IPS-NIHi11 (cell line): ENCODE results near the gene CCDC188.

Experiments
- DNase-seq: peaks from one replicate; pipeline ENCODE4 v3.0.0; 2012; ENCODE audit warnings: mixed read lengths, low spot score

Gene CCDC188

GRCh38 chr22:20132686-20133246 lies 18.1 kb downstream of the CCDC188 start:
- DNase-seq = no peak

GRCh38 chr22:20131859-20132685 lies 18.8 kb downstream of the CCDC188 start:
- DNase-seq = peak; percentile 65

GRCh38 chr22:20131597-20131858 lies 19.3 kb downstream of the CCDC188 start, which contains the start of gene ZDHHC8:
ZDHHC8 (plus strand) TSS chr22:20131804; CDS start chr22:20131948, 144 bp downstream.
- DNase-seq = no peak

GRCh38 chr22:20130731-20131596 lies 19.9 kb downstream of the CCDC188 start:
- DNase-seq = peak; percentile 89

- DNase-seq = no peak
Measured at GRCh38 chr22:20130319-20130718, 20.5 kb downstream of the CCDC188 start.

- DNase-seq = no peak
Measured at GRCh38 chr22:20129747-20130014, 21.2 kb downstream of the CCDC188 start.

- DNase-seq = peak; percentile 61
Measured at GRCh38 chr22:20128902-20129746, 21.7 kb downstream of the CCDC188 start.

GRCh38 chr22:20128619-20128901 lies 22.3 kb downstream of the CCDC188 start:
- DNase-seq = no peak

- no peak for DNase-seq
Measured at GRCh38 chr22:20127869-20128618, 22.8 kb downstream of the CCDC188 start.

GRCh38 chr22:20127318-20127868 lies 23.5 kb downstream of the CCDC188 start:
- no peak for DNase-seq

- DNase-seq = no peak
Measured at GRCh38 chr22:20126284-20127029, 24.4 kb downstream of the CCDC188 start.

- no peak for DNase-seq
Measured at GRCh38 chr22:20125201-20126174, 25.4 kb downstream of the CCDC188 start.

- no peak for DNase-seq
Measured at GRCh38 chr22:20124083-20124787, 26.6 kb downstream of the CCDC188 start.

- no peak for DNase-seq
Measured at GRCh38 chr22:20123366-20124082, 27.3 kb downstream of the CCDC188 start.

- DNase-seq = no peak
Measured at GRCh38 chr22:20121856-20122415, 28.9 kb downstream of the CCDC188 start.

GRCh38 chr22:20118300-20119020 lies 32.4 kb downstream of the CCDC188 start:
- no peak for DNase-seq
